Fibroblast of villous mesenchyme (primary cell): ENCODE measurements around the gene FAM199X. TPM values are rescaled to one million over a fixed set of nuclear protein-coding genes. Genes with fewer than 3 reads are reported as not detected.

Experiments used
- DNase-seq: peaks from one replicate; pipeline ENCODE4 v3.0.0-alpha.2; 2010; ENCODE audit warnings: low read depth
- H3K4me3 ChIP-seq: 2 replicates; pipeline ENCODE4 v1.5.1; 2011; ENCODE audit warnings: low read depth, mild to moderate bottlenecking, low read length
- CTCF ChIP-seq: IDR thresholded peaks from 2 replicates; pipeline ENCODE4 v1.5.1; 2012; ENCODE audit warnings: low read depth, mild to moderate bottlenecking, low read length; ENCODE audit not compliant: insufficient read depth
- total RNA-seq: library from RNA; depleted of rRNA; stranded (reverse); fragments of >200 nt; gene quantifications from 2 replicates; pipeline ENCODE4 v1.2.3, GENCODE V29; 2012

The FAM199X gene
- total RNA-seq, 1 donor = 35.8 TPM

GRCh38 chrX:104156630-104157529 is 9.4 kb upstream of the FAM199X start, which contains the start of gene SLC25A53:
Gene SLC25A53, minus strand, starts transcription at chrX:104157009. Its CDS starts 51,752 bp downstream, at chrX:104105257.
- TF ChIP-seq CTCF = no peak
- H3K4me3 ChIP-seq = peak within 1 kb of the TSS; percentile 77
- DNase-seq = peak; percentile 76

- no peak for TF ChIP-seq CTCF
- H3K4me3 ChIP-seq = peak overlapping the region; percentile 86
- peak; percentile 2 for DNase-seq
Measured at GRCh38 chrX:104166735-104167436, 633 bp downstream of the FAM199X start.

- no peak for TF ChIP-seq CTCF
- DNase-seq = no peak
- H3K4me3 ChIP-seq = peak overlapping the region; percentile 86
Measured at GRCh38 chrX:104168127-104168526, 1.9 kb downstream of the FAM199X start.

GRCh38 chrX:104172121-104172520 is 5.9 kb downstream of the FAM199X start:
- TF ChIP-seq CTCF = no peak
- DNase-seq = no peak
- H3K4me3 ChIP-seq = no peak overlapping the region

- no peak overlapping the region for H3K4me3 ChIP-seq
- DNase-seq = no peak
- TF ChIP-seq CTCF = no peak
Measured at GRCh38 chrX:104172788-104173187, 6.5 kb downstream of the FAM199X start.

- H3K4me3 ChIP-seq = no peak overlapping the region
- no peak for TF ChIP-seq CTCF
- DNase-seq = no peak
Measured at GRCh38 chrX:104173841-104174240, 7.6 kb downstream of the FAM199X start.
